NK-92 treated with Interleukin-12 subunit alpha and Interleukin-12 subunit beta, amount 100 ng/mL, for 24 hours (cell line): ENCODE results near the gene PNPLA3.
"Not testable (repeated sequence)": the region's sequence is repeated elsewhere in the genome, so short reads cannot be mapped to it uniquely, and the experiment has no call there.

Experiments used
- DNase-seq: peaks from one replicate; lab custom pipeline; 2025; lab: John Stamatoyannopoulos, UW

Gene PNPLA3

GRCh38 chr22:43889860-43890253 is 33.7 kb upstream of the PNPLA3 start:
- no peak for DNase-seq

DNA sequence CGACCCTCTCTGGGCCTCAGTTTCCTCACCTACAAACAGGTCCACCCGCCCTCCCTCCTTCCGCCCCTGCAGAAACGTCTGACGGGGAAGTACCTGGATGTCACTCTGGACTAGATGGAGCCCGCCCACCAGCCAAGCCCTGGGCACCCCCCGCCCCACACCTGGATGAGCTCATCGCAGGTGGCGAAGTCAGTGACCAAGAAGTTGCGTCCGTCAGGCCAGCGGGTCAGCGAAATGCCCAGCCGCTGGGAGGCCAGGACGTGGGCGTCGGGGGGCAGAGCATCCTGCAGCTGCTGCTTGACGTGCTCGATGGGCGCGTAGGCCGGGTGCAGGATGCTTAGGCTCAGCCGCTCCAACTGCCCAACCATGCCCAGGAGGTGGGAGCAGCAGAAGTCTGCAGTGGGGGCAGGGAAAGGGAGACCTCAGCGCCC is 32.7 kb upstream of the PNPLA3 start:
- no peak for DNase-seq

DNA sequence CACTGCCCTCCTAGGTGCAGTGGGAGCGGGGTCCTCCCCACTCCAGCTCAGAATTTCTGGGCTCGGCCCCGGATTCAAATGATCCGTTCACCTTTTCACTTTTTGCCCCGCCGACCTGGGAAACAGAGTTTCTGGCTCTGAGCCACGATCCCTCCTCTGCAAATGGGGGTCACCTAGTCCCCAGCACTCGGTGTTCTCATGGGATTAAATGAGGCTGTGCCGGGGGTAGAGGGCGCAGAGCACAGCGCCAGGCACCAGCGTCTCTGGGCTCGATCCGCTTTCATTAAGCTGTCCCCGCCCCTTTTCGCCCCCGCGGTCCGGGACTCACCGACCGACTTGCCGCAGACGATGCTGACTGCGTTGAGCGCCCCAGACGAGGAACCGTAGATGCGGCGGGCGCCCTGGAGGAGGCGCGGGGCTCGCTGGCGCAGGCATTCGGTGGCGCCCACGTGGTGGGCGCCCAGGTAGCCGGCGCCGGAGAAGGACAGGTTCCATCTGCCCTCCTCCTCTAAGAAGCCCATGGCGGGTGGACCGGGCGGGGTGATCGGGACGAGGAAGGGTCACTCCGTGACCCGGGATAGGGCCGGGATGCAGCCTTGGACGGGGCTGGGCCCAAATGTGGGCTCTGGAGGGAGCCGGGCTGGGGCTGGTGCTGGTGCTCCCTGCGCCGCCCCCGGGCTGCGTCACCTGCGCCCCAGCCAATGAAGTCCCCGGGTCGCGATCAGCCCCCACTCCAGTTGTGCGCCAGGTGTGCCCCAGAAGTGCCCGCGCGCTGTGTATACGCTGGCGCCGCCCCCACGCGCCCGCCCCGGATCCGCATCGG is 32.0 kb upstream of the PNPLA3 start, which contains the start of gene PNPLA5:
TSS of gene PNPLA5 (minus strand) at position 654 of the 823 bp plus-strand sequence. CDS start at position 521, 133 bp downstream.
- DNase-seq, result no peak

- no peak for DNase-seq
These were observed 31.3 kb upstream of the PNPLA3 start for GRCh38 chr22:43892183-43892894.

DNA sequence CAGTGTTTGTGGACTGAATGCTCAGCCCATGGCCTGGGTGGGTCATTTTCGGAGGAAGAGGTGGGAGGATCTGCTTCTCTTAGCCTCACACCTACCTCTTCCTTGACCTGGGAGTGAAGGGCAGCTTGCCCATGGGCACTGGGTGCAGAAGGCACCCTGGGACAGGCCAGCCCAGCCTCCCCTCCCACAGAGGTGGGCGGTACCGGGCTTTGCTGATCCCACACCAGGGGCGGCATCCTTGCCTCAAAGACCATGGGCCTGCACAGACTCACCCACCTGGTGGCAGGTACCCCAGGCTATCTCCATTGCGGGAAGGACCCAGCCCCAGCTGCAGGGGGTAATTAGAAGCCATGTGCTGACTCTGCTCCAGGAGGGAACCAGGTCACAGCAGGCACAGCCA is 30.3 kb upstream of the PNPLA3 start:
- DNase-seq, result no peak

- DNase-seq, result no peak
These were observed 29.5 kb upstream of the PNPLA3 start for GRCh38 chr22:43894122-43894521.

GRCh38 chr22:43895986-43896645 is 27.5 kb upstream of the PNPLA3 start:
- no peak for DNase-seq

- no peak for DNase-seq
These were observed 25.8 kb upstream of the PNPLA3 start for GRCh38 chr22:43897751-43898261.

- no peak for DNase-seq
These were observed 23.4 kb upstream of the PNPLA3 start for GRCh38 chr22:43900206-43900605.

- DNase-seq, result no peak
These were observed 21.5 kb upstream of the PNPLA3 start for GRCh38 chr22:43901976-43902643.

DNA sequence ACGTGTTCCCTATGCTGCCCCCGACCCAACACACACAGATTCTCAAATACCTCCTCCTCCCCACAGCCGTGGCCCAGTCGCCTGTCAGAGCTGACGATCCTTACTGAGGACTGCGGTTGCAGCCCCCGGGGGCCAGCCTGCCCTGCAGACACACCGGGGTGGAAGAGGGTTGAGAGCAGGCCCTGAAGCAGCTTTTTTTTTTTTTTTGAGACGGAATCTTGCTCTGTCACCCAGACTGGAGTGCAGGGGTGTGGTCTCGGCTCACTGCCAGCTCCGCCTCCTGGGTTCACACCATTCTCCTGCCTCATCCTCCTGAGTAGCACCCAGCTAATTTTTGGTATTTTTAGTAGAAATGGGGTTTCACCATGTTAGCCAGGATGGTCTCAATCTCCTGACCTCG is 20.6 kb upstream of the PNPLA3 start:
- DNase-seq, result not testable (repeated sequence)

- not testable (repeated sequence) for DNase-seq
These were observed 19.2 kb upstream of the PNPLA3 start for GRCh38 chr22:43904412-43904811.

- no peak for DNase-seq
These were observed 17.9 kb upstream of the PNPLA3 start for GRCh38 chr22:43905681-43906080.

GRCh38 chr22:43909708-43910107 is 13.9 kb upstream of the PNPLA3 start:
- no peak for DNase-seq

DNA sequence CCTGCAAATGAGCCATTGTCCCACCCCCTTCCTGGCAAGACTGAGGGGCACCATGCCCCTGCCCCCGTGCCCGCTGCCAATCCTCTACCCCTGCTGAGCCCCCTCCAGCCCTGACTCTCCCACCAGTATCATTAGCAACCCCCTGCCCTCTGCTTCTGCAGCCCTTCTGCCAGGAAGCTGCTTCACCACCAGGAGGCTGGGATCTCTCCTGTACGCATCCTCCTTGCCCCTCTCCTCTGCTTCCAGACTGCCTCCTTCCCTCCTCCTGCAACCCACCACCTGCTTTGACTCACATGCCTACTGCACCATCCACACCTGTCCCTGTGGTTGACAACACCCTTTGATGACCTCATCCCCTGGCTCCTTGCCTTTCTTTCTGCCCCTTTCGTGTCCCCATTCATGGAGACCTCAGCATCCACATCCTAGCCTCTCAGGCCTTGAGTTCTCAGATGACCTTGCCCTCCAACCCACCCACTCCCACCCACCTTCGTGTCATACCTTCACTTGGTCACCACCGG is 13.4 kb upstream of the PNPLA3 start:
- no peak for DNase-seq

GRCh38 chr22:43911351-43911750 is 12.3 kb upstream of the PNPLA3 start:
- DNase-seq, result no peak

DNA sequence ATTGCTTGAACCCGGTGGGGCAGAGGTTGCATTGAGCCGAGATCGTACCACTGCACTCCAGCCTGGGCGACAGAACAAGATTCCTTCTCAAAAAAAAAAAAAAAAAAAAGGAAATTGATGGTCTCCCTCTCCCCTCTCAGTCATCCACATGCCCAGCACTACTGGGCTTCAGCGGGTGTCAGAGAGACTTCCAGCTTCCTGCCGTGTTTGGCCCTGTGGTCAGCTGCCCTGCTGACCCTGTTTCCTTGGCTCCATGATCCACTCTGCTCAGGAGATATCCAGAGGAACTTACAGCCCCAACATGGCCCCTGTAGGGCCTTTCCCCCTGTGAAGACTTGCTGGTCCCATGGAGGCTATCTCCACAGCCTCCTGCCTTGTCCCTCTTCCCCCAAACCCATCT is 6.1 kb upstream of the PNPLA3 start:
- no peak for DNase-seq

- no peak for DNase-seq
These were observed 4.3 kb upstream of the PNPLA3 start for GRCh38 chr22:43919106-43919973.

- DNase-seq, result no peak
These were observed 2.2 kb upstream of the PNPLA3 start for GRCh38 chr22:43921370-43921769.

- no peak for DNase-seq
These were observed 1.5 kb upstream of the PNPLA3 start for GRCh38 chr22:43922123-43922522.

DNA sequence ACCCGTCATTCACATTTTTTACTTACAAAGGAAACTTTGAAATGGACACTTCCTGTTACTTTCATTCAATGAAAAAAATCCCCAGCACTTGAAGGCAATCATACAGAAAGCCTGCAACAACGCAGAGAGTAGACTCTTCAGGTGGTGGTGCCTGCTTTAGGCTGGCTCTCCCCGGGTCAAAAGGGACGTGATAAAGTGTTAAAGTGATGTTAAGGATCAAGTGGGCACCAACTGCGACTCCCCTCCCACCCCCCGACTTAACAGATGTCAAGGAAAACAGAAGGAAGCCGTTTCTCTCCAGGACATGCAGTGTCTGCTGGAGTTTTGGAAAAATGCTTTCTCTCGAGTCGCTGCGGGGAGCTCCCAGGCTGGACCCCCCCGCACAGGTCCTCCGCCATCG is 414 bp upstream of the PNPLA3 start:
- no peak for DNase-seq
